HG03469 (cell line): Measurements from ENCODE around the gene CHRNA4.
"Not testable (repeated sequence)": the region's sequence is repeated elsewhere in the genome, so short reads cannot be mapped to it uniquely, and the experiment has no call there.

Experiments used
- ATAC-seq: cut with Tn5 transposase; IDR thresholded peaks from one replicate; pipeline ENCODE4 v1.9.1; 2021; ENCODE audit warnings: mild to moderate bottlenecking, moderate library complexity, moderate number of reproducible peaks; ENCODE audit not compliant: unreplicated experiment

The CHRNA4 gene

DNA sequence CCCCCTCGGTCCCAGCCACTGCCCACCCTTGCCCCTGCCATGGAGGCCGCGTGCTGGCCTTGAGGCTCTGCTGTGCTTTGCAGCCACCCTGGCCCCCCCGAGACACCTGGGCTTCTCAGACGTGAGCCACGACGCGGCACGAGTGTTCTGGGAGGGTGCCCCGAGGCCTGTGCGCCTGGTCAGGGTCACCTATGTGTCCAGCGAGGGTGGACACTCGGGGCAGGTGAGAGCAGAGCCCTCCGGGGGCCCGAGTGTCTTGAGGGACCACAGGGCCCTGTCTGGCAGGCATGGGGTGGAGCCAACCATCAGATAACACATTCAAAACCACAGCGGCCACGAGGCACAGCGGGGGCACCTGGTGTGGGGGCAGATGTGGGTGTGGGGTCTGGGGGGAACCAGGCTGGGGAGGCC is 49.3 kb downstream of the CHRNA4 start:
- ATAC-seq, result no peak

DNA sequence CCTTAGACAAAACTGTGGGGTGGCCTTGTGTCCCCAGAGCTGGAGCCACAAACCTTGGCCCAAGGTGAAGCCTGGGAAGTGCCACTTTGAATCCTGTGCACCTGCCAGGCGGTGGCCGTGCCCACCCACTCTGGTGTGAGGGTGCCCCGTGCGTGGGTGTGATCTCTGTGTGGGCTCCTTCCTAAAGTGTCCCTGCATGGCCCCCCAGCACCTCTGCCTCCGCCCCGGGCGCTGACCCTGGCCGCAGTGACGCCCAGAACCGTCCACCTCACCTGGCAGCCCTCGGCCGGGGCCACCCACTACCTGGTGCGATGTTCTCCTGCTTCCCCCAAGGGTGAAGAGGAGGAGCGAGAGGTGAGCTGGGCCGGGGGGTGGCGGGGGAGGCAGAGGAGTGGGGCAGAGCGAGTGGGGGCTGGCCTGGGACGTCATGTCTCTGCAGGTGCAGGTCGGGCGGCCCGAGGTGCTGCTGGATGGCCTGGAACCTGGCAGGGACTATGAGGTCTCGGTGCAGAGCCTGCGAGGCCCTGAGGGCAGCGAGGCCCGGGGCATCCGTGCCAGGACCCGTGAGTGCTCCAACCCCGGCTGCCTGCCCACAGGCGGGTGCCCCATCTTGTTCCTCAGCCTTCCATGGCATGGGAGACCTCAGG is 49.8 kb downstream of the CHRNA4 start:
- no peak for ATAC-seq

GRCh38 chr20:63310265-63310991 is 50.7 kb downstream of the CHRNA4 start:
- ATAC-seq, result no peak

GRCh38 chr20:63309261-63310071 is 51.7 kb downstream of the CHRNA4 start:
- no peak for ATAC-seq

GRCh38 chr20:63308218-63308911 is 52.8 kb downstream of the CHRNA4 start:
- no peak for ATAC-seq

DNA sequence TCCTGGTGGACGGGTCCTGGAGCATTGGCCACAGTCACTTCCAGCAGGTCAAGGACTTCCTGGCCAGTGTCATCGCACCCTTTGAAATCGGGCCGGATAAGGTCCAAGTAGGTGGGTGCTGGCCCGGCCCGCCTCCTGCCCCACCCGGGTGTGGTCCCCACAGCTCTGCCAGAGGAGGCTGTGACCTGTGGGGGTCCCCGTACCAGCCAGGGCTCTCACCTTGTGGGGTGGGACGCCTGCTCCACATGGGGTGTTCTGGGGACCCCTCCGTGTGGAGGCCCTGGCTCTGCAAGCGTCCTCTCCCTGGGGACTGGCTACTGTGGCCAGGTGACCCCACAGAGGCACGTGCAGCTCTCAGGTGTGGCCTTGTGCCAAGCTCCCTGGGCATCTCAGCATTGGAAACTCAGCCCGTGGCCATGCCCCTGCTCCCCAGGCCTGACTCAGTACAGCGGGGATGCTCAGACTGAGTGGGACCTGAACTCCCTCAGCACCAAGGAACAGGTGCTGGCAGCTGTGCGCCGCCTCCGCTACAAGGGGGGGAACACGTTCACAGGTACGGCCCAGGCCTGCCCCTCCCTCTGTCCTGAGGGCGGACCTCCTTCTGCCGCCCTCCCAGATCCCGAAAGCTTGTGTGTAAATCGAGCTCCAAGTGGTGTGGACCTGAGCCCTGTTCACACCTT is 53.5 kb downstream of the CHRNA4 start:
- no peak for ATAC-seq

GRCh38 chr20:63306673-63307537 is 54.2 kb downstream of the CHRNA4 start:
- no peak for ATAC-seq

- not testable (repeated sequence) for ATAC-seq
Measured at GRCh38 chr20:63305933-63306672, 55.0 kb downstream of the CHRNA4 start.

- ATAC-seq, result no peak
Measured at GRCh38 chr20:63305393-63305792, 55.8 kb downstream of the CHRNA4 start.

DNA sequence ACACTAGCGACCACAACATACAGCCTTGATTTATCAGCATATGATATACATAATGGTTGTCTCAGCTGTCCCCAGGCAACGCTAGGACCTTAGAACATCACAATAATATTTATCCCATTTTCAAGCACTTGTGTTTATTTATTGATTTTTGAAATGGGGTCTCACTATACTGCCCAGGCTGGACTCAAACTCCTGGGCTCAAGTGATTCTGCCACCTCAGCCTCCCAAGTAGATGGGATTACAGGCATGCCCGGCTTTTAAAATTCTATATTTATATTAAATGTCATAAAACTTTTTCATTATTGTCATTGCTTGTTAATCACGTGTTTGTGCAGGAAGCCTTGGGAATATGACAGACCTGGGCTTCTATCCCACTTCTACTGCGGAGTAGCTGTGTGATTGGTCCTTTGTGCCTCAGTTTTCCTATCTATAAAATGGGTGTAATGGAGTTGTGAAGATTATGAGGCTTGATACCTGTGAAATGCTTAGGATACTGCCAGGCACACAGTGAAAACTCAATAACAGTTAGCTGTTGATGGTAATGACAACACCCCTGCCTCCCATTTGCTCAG is 58.0 kb downstream of the CHRNA4 start:
- no peak for ATAC-seq

DNA sequence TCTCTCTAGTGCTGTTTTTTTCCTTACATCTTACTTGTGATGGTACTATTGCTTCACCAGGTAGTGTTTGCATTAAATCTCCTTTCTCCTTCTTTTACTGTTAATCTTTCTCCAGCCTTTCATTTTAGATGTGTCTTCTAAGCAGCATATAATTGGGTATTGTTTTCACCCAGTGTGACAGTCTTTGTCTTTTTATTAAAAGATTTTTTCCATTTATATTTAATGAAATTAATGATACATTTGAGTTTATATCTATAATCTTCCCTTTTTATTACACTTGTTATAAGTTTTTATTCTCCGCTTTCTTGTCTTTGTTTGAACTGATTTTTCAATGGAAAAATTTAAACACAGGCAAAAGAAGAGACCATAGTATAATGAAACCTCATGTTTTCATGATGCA is 59.5 kb downstream of the CHRNA4 start:
- ATAC-seq, result no peak

- no peak for ATAC-seq
Measured at GRCh38 chr20:63298731-63299312, 62.3 kb downstream of the CHRNA4 start.

GRCh38 chr20:63297796-63298572 is 63.2 kb downstream of the CHRNA4 start:
- no peak for ATAC-seq

DNA sequence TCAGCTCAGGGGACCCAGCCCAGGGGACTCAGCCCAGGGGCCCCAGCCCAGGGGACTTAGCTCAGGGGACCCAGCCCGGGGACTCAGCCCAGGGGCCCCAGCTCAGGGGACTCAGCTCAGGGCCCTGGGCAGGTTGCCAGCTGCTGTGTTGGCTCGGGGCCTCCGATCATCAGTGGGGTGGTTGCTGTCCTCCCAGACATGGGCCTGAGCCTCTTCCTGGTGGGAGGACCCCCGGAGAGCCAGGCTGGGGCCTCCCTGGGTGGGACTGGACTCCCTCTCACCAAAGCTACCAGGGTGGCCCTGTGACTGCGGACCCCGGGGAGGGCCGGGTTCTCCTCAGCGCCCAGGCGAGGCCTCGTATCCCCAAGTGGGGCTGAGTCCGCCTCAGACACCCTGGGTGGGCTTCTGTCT is 63.8 kb downstream of the CHRNA4 start:
- no peak for ATAC-seq

DNA sequence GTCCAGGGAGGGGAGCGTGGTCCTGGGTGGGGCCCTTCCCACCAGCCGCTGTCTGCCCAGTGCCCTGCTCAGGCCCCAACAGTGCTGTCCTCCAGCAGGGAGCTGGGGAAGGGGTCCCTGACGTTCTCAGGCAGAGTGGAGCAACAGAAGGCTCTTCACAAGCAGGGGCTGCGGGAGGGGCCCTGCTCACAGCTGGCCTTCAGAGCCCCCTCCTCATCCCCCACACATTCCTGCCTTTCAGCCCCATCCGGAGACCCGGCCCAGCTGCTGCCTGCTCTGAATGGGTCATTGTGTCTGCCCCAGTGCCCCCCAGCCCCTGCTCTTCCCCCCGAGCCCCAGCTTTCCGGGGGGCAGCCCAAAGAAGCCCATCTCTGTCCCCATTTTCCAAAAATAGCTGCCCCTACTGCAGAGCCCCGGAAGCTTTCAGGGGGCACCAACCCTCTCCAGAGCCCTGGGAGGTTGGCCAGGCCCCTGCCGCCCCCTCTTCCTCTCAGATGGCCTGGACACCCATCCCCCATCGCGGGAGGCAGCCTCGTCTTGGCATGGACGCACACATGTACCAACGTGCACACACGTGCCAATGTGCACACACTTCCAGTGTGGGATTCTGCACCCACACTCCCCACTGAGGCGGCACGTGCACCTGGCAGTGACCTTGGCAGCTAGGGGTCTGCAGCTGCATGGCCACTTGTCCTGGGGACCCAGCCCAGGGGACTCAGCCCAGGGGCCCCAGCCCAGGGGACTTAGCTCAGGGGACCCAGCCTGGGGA is 64.4 kb downstream of the CHRNA4 start:
- ATAC-seq, result no peak

DNA sequence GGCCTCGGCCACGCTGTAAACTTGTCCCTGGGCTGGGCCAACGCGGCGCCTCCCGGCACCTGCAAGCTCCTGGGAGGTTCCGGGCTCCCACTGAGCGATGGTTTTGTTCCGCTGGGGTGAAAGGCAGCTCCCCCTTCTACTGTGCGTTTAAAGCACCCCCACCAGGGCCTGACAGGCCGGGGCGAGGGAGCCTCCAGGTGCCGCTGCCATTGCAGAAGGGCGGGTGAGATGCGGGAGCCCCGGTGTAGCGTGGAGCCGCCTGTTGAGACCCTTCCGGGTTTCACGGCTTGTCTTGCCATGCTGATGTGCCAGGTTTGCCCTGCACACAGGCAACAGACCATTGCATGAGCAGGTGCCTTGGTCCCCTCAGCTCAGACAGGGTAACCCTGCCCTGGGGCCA is 65.3 kb downstream of the CHRNA4 start:
- ATAC-seq, result no peak

DNA sequence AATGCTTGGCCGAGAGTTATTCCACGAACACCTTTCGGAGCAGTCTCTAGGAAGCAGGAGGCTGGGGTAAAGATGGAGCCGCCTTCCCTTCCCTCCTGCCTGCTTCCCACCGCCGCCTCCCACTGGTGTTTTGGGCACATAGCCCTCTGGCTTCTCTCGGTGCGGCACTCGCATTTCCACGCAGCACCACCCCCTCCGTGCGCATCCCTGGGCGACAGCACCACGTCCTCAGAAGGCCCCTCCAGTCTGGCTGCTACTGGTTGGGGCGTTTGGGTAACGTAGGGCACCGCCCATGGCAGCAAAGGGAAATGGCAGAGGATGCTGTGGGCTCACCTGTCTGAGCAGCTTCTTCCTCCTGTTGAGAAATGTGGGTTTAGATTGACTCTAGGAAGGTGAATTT is 65.7 kb downstream of the CHRNA4 start:
- no peak for ATAC-seq
